Measurements from ENCODE around the gene ARRB1. TPM values are rescaled to one million over a fixed set of nuclear protein-coding genes. Genes with fewer than 3 reads are reported as not detected.

ARRB1 gene
- polyA plus RNA-seq, 1 of the 3 experiments (the other 2 are of a cell fraction), result 7.0 TPM

DNA sequence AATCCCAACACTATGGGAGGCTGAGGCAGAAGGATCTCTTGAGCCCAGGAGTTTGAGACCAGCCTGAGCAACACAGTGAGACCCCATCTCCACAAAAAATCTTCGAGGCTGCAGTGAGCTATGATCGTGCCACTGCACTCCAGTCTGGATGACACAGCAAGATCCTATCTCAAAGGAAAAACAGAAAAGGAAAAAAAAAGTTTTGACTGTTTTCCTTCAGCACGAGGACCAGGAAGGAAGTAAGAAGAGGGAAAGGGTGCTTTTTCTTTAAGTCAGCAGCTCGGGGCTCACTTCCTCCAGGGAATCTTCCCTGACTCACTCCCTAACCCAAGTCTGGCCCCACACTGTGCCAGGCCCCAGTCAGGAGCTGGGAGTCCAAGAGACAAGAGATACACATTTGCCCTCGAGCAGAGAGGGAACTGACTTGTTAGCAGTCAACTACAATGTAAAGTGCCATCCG lies 14.2 kb downstream of the ARRB1 start:
- Histone ChIP-seq H3K4me3 (ENCODE audit: low read depth in 2 of 2, low read length in 1 of 2) (no peak overlapping the region), H3K9ac (0 out of 2 replicates have a peak overlapping the region, but pooled peaks have one; percentile 7), H3K9me2 (no peaks in the 10 kb centered on the region), H3K27me3 (ENCODE audit: insufficient read depth) (no peaks in the 10 kb centered on the region), H3K36me3 (replicated peaks in 1 of 2; ENCODE audit: control insufficient read depth in 1 of 2, insufficient read depth in 2 of 2, low read length in 1 of 2) (no peaks in the 10 kb centered on the region), H3K79me2 (ENCODE audit: insufficient read depth) (no peaks in the 10 kb centered on the region), H2AFZ (ENCODE audit: low read depth) (peak overlapping the region; percentile 81), H3F3A (replicated peaks; ENCODE audit: insufficient read depth) (no peaks in the 10 kb centered on the region), H4K20me1 (ENCODE audit: insufficient read depth) (no peaks in the 10 kb centered on the region), H3K4me1 (ENCODE audit: control insufficient read depth in 1 of 2, insufficient read depth in 2 of 2, low read depth in 1 of 2, low read length in 1 of 2) (peaks cover 52 to 71% of the 10 kb centered on the region in 2 experiments), H3K9me3 (no peaks in the 10 kb centered on the region), H3K27ac (ENCODE audit: low read depth in 2 of 2, low read length in 1 of 2) (peak overlapping the region; percentile 47 to 50), H3K4me2 (peak overlapping the region; percentile 45)
- DNase-seq, result no peak
- 15% methylated on average over 6 of the region's 6 CpGs for WGBS (ENCODE audit: low lambda C conversion rate)
- ChIA-PET CTCF (interaction anchor here (1.1 to 6.6 kb wide), 7 partner anchors 9 to 88 kb away, joined by 3 to 46 read pairs (median 5); no protein-coding TSS in a partner anchor), POLR2A (no interaction called here)
- TF ChIP-seq MAX (IDR thresholded peaks at IDR 0.05; ENCODE audit: low read depth) (0 out of 2 replicates have a peak, but pooled peaks have one; percentile 37), GATA2 (CRISPR knock-in tag; IDR thresholded peaks at IDR 0.05) (peak; percentile 41; the same call in 1 of the 2 replicates), TEAD4 (IDR thresholded peaks at IDR 0.05; ENCODE audit: borderline replicate concordance, insufficient read depth) (no peak), FOSL2 (IDR thresholded peaks at IDR 0.05; ENCODE audit: borderline replicate concordance, low read depth) (peak; percentile 24; the same call in 1 of the 2 replicates)

DNA sequence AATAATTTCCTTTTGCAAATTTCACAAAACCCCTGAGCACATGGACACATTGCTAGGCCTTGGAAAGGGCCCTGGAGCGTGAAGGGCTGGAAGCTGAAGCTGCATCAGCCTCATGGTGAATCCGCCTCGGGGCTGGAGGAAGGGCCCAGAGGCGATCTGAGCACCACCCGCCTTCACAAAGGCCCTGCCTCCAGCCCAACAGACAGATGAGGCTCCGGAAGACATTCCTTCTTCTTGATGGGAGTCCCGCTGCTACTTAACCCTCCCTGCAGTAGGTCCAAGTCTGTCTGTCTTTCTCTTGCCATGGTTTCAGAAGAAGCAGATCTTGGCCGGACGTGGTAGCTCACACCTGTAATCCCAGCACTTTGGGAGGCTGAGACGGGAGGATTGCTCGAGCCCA lies 16.5 kb downstream of the ARRB1 start:
- no peak overlapping the region for H3K4me3 ChIP-seq (ENCODE audit: low read depth in 2 of 2, low read length in 1 of 2)
- no peaks in the 10 kb centered on the region for H3F3A ChIP-seq (replicated peaks; ENCODE audit: insufficient read depth)
- H2AFZ ChIP-seq (ENCODE audit: low read depth), result no peak overlapping the region
- no peaks in the 10 kb centered on the region for H3K36me3 ChIP-seq (replicated peaks in 1 of 2; ENCODE audit: control insufficient read depth in 1 of 2, insufficient read depth in 2 of 2, low read length in 1 of 2)
- no peak for DNase-seq
- TF ChIP-seq NFIC (IDR thresholded peaks at IDR 0.05; ENCODE audit: borderline replicate concordance) (no peak), GABPA (IDR thresholded peaks at IDR 0.05; ENCODE audit: low read depth) (no peak), FOXJ3 (CRISPR knock-in tag; IDR thresholded peaks at IDR 0.05) (no peak), CHD2 (IDR thresholded peaks at IDR 0.05; ENCODE audit: low read length, partially characterized antibody) (no peak), USF1 (IDR thresholded peaks at IDR 0.05; ENCODE audit: borderline replicate concordance, low read depth) (no peak), SIN3A (IDR thresholded peaks at IDR 0.05; ENCODE audit: borderline replicate concordance, low read depth, low read length) (no peak), MXI1 (IDR thresholded peaks at IDR 0.05; ENCODE audit: low read depth, low read length) (no peak)
- TF ChIP-seq, protein P1, sequence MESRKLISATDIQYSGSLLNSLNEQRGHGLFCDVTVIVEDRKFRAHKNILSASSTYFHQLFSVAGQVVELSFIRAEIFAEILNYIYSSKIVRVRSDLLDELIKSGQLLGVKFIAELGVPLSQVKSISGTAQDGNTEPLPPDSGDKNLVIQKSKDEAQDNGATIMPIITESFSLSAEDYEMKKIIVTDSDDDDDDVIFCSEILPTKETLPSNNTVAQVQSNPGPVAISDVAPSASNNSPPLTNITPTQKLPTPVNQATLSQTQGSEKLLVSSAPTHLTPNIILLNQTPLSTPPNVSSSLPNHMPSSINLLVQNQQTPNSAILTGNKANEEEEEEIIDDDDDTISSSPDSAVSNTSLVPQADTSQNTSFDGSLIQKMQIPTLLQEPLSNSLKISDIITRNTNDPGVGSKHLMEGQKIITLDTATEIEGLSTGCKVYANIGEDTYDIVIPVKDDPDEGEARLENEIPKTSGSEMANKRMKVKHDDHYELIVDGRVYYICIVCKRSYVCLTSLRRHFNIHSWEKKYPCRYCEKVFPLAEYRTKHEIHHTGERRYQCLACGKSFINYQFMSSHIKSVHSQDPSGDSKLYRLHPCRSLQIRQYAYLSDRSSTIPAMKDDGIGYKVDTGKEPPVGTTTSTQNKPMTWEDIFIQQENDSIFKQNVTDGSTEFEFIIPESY (IDR thresholded peaks at IDR 0.05; ENCODE audit: borderline replicate concordance, low read depth), result no peak
- no peak overlapping the region for H3K27ac ChIP-seq (ENCODE audit: low read depth in 2 of 2, low read length in 1 of 2)
- no peak overlapping the region for H3K4me2 ChIP-seq
- no peaks in the 10 kb centered on the region for H3K27me3 ChIP-seq (ENCODE audit: insufficient read depth)
- peaks cover 33 to 58% of the 10 kb centered on the region in 2 experiments for H3K4me1 ChIP-seq (ENCODE audit: control insufficient read depth in 1 of 2, insufficient read depth in 2 of 2, low read depth in 1 of 2, low read length in 1 of 2)
- CTCF ChIA-PET, result interaction anchor here (2.2 to 3.5 kb wide), 3 partner anchors 50 to 55 kb away, joined by 10 to 18 read pairs (median 10); no protein-coding TSS in a partner anchor
- no peaks in the 10 kb centered on the region for H3K9me3 ChIP-seq
- no peak overlapping the region for H3K9ac ChIP-seq
- no peaks in the 10 kb centered on the region for H3K9me2 ChIP-seq
- no peaks in the 10 kb centered on the region for H3K79me2 ChIP-seq (ENCODE audit: insufficient read depth)
- WGBS (ENCODE audit: low lambda C conversion rate), result 90% methylated on average over 11 of the region's 11 CpGs
- no peaks in the 10 kb centered on the region for H4K20me1 ChIP-seq (ENCODE audit: insufficient read depth)
- POLR2A ChIA-PET, result no interaction called here

Data from SK-N-SH (cell line).